HG03159 (cell line): Measurements from ENCODE around the gene COTL1.

Experiments
- ATAC-seq: cut with Tn5 transposase; IDR thresholded peaks from one replicate; pipeline ENCODE4 v1.9.1; 2021; ENCODE audit warnings: mild to moderate bottlenecking, moderate library complexity; ENCODE audit not compliant: unreplicated experiment

Gene COTL1

DNA sequence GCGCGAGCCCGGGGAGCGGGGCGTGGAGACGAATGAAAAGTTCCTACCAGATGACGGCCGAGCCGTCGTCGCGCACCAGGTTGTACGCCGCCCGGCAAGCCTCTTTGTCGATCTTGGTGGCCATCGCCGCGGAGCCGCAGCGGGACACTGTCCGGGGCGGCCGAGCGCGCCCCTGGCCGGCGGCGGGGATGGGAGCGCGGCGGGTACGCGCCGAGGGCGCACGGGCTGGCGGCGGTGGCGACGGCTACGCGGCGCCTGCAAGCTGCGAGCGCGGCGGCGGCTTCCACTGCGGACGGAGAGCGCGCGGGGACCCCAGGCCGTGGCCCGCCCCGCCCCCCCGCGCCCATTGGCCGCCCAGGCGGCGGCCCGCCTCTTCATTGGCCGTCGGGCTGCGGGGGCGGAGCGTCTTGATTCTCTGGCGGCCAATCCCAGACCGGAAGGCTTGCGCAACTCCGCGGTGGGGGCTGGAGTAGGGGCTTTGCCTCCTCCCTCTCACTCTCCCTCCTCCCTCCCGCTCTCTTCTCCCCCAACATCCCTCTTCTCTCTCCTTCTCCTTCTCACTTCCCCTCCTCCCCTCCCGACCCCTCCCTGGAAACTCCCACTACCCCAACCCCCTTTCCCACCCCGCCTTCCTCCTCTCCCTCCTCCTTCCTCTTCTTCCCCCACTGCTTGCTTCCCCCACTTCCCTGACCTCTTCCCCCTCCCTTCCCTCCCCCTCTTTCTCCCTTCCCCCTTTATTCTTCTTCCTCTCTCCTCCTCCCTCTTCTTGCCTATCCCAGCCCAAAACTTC is at the start of gene COTL1:
TSS of gene COTL1 (minus strand) at position 288 of the 790 bp plus-strand sequence. CDS start at position 124, 164 bp downstream.
- peak; percentile 75 for ATAC-seq

DNA sequence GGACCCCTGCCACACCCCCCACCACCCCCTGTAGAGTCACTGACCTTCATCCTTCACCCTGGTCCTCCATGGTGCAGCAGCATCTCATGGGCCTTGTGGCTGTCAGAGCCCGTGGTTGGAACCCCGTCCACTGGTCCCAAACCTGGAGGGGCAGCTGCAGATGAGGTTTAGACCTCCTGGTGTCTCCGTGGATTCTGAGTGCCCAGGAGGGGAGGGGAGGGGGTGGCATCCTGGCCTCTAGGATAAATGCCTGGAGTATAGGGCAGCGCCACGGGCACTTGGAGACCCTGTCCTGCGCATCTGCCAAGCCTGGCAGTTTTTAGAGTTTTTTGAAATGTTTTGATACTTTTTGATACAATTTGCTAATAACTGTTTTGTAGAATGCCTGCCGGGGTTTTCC is 48.0 kb upstream of the COTL1 start:
- no peak for ATAC-seq

GRCh38 chr16:84665359-84665758 is 47.5 kb upstream of the COTL1 start:
- no peak for ATAC-seq

DNA sequence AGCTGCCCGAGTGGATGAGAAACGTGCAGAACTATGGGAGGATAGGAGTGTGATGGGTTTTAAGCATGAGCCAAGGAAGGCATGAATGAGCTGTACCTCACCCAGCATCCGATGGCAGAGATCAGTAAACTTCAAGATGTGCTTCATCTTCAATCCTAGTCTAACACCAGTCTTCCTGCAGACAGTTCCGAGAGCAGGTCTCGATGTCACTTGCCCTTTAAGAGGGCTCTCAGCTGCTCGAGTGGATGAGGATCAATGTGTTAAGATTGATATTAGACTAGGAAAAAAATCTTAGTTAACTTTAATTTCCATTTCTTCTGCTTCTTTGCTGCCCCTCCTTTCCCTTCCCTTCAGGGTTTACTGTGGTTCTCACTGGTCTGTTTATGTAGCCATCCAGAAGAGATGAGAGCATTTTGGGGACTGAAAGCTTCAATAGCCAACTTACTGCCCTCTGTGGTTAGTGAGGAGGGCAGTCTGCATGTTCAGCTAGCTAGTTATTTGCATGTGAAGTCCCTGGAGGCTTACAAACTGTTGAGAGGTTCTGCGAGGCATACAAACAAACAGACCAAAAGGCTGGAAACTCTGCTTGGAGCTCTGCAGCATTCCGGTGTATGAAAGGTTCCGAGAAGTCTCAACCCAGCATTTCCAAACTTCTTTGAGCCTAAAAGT is 45.7 kb upstream of the COTL1 start:
- peak; percentile 83 for ATAC-seq

DNA sequence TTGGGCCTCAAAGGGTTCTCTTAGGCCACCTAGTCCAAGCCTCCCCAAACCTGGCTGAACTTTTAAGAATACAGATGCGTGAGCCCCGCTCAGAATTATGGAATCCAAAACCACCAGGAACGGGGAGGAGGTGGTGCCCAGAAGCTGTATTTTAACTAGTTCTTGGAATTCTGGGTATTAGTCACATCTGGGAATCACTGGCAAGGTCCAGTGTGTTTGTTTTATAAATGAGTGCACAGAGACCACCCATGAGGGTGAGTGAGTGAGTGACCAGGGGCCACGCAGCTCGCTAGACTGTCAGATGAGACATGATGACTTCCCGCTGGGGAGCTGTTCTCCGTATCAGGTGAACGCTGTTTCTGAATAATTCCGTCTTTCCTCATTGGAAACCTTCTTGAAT is 44.6 kb upstream of the COTL1 start:
- ATAC-seq = no peak

GRCh38 chr16:84661418-84662060 is 43.7 kb upstream of the COTL1 start:
- ATAC-seq = no peak

DNA sequence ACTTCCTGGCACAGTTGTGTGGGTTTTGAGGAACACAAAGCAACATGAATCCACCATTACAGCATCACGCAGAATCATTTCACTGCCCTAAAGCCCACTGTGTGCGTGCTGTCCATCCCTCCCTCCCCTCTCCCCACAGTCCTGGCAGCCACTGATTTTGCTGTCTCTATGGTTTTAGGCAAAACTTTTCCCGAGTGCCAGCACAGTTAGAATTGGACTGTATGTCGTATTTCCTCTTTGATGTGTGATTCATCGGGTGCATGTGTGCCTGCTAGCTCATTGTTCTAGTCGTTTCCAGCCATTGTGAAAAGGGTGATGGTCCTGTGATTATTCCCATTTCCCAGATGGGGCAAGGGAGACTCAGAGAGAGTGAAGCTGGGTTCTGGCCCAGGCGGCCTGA is 43.1 kb upstream of the COTL1 start:
- no peak for ATAC-seq

- no peak for ATAC-seq
Measured at GRCh38 chr16:84659656-84660300, 41.9 kb upstream of the COTL1 start.

DNA sequence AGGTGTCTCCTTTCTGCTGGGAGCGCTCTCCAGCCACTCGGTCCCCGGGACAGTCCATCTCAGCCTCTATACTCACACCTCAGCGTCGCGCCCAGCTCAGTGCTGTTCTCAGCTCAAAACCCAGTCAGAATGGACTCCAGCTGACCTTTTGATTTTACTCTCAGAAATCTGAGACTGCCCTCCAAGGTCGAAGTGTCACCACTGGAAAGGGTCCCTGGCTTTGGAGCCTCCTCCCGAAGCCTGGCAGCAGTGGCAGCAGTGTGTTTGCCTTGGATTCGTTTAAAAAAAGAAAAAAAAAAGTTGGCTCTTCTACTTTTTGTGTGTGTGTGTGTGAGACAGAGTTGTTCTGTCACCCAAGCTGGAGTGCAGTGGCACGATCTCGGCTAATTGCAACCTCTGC is 40.8 kb upstream of the COTL1 start:
- no peak for ATAC-seq

GRCh38 chr16:84657229-84657837 is 39.5 kb upstream of the COTL1 start:
- ATAC-seq = no peak

DNA sequence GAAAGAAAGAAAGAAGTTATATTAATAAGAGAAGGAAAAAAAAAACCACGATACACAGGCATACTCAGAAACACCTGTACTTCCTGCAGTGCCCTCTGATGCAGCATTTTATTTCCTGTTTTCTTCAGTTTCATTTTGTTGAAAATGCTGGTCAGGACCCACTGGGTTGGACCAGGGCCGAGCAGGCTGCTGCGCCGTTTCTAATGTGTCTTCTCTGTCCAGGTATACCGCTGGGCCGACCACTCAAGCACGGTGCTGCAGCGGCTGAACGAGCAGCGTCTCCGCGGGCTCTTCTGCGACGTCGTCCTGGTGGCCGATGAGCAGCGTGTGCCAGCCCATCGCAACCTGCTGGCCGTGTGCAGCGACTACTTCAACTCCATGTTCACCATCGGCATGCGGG is 38.8 kb upstream of the COTL1 start:
- ATAC-seq = no peak

DNA sequence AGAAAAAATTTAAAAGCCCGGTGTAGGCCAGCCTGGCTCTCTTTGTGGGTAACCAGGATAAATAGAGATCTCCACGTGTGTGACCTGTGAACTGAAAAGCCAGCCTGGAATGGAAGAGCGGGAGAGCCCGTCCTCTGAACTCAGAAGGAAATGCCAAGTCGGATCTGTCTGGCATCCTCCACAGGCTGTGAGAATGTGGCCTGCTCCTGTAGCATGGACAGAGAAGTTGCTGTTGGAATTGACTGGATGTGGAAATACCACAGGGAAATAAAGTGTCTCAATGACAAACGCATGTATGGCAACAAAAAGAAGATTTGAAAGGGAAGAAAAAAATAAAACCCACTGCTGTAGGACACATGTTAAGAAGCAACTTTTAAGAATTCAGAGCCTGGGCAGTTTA is 37.1 kb upstream of the COTL1 start:
- no peak for ATAC-seq

GRCh38 chr16:84654238-84654637 is 36.4 kb upstream of the COTL1 start:
- ATAC-seq = no peak

DNA sequence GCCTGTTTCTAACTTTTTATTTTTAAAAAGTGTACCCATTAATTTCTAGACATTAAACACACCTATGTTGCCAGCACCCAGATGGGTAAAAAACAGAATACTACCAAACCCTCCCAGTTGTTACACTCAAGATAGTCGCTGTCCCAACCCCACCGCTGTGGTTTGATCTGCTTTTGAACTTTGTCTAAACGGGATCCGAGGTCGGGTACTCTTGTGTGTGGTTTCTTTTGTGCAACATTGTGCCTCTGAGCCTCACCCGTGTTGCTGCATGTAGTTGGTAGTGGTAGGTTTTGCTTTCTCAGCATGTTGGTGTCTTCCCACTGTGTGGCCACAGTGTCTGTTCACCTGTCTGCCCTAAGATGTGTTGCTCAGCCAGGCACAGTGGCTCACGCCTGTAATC is 34.7 kb upstream of the COTL1 start:
- no peak for ATAC-seq

- ATAC-seq = no peak
Measured at GRCh38 chr16:84650062-84650991, 32.4 kb upstream of the COTL1 start.

GRCh38 chr16:84649511-84649861 is 31.6 kb upstream of the COTL1 start:
- no peak for ATAC-seq

- ATAC-seq = peak; percentile 62
Measured at GRCh38 chr16:84648595-84649510, 31.0 kb upstream of the COTL1 start.

- ATAC-seq = peak; percentile 73
Measured at GRCh38 chr16:84647828-84648594, 30.1 kb upstream of the COTL1 start, which contains the start of gene KLHL36. Gene KLHL36, plus strand, starts transcription at chr16:84648511. Its CDS starts 2,357 bp downstream, at chr16:84650868.
